Measurements from ENCODE around the gene CLIC1.

DNA sequence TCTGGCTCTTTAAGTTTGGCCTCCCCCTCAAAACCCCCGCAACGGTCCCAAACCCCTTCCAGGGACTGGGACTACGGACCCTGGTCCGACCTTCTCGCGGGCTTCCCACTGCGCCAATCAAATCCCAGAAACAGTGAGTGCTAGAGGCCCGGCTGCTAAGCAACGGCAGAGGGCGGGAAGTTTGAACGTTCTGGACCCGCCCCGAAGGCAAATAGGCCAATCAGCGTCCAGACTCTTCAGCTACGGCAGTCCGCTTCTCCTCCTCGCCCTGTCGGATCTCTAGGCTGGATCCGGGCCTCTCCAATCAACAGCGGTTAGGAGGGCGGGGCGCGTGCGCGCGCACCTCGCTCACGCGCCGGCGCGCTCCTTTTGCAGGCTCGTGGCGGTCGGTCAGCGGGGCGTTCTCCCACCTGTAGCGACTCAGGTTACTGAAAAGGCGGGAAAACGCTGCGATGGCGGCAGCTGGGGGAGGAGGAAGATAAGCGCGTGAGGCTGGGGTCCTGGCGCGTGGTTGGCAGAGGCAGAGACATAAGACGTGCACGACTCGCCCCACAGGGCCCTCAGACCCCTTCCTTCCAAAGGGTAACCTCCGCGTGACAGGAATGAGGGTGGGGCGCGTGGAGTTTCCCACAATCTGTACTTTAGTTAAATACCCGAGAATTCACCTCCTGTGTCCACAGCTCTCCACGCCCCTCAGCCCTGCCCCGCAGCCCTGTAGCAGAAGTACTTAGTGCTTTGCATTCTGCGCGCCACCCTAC is 3.5 kb upstream of the CLIC1 start, which contains the start of gene MSH5:
- TF ChIP-seq CTCF (conservative IDR thresholded peaks at IDR 0.05; ENCODE audit: low read depth, low read length) (no peak), EZH2 (IDR thresholded peaks at IDR 0.05; ENCODE audit: borderline replicate concordance, low read depth, low read length, poor library complexity, severe bottlenecking) (no peak)

Measured in A673 (cell line).